HG03558 (cell line): ENCODE measurements around the gene FAM13A.
A peak's percentile ranks its signal among the peaks of the same experiment; 100 is the strongest.

ENCODE experiments used
- ATAC-seq: cut with Tn5 transposase; IDR thresholded peaks from one replicate; pipeline ENCODE4 v1.9.1; 2021; ENCODE audit warnings: moderate number of reproducible peaks; ENCODE audit not compliant: unreplicated experiment; ENCODE audit errors: extremely low read depth

Gene FAM13A

DNA sequence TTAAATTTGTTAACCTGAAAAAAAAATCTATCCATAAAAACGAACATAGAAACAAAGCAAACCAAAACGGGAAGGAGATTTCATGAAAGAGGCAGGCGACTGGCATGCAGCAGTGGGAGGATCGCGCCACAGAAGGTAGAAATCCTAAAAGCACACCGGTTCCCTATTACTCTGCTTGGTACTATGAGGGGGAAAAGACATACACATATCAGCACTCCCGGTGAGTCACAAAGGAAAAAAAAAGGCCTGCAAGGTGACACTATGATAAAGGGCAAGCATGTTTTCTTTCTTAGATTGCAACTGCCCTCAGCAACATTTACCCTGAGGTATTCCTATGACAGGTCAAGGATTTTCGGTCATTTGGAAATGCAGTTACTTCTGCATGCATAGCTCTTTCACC is 298.7 kb downstream of the FAM13A start:
- ATAC-seq: no peak

DNA sequence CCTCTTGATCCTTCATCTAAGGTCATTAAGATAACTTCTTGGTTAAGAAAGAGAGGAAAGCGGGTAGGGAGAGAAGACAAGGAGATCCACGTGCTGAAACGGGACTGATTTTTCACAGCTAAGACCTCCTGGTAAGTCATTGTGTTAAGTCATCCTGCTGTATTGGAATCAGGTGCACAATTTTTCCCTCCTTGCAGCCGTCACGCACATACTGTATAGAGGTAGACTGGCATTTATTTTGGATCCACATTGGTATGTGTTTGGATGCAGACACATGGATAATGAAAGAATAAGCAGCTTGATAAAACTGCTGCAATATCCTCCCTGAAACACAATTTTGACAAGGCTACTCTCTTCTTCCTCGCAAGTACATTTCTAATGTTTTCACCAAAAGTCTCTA is 299.2 kb downstream of the FAM13A start:
- no peak for ATAC-seq

DNA sequence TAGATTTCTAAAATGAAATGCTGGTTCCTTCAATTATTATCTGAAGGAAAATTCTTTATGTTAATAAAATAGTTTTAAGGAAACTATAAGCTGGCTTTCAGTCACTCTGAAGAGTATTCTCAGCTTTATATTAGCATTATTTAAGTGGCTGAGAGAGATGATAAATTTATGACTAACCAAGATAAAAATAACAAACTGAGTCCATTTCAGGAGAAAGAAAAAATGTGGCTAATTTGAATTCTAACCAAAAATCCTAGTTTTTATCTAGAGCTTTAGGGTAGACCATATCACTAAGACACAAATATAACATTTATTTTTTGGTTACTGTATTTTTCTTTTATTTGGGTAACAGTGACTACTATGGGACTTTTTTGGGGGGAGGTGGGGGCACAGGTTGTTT is 299.9 kb downstream of the FAM13A start:
- no peak for ATAC-seq

DNA sequence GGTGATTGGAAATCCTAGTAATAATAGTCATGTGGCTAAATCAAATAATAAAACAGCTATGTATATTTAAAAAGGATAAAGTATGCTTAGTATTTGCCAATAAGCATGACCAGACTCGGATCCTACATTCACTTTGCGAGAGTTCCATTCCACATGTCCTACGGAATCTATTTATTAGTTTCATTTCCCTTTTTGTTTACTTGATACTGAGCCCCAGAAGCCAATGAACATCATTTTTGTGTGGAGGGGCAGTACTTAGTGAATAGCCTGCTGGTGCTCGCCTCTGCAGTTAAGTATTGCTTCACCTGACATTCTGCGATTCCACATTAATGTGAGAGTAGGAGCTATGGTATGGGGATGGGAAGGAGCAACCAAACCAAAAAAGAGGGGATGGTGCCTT is 300.8 kb downstream of the FAM13A start:
- ATAC-seq: no peak

DNA sequence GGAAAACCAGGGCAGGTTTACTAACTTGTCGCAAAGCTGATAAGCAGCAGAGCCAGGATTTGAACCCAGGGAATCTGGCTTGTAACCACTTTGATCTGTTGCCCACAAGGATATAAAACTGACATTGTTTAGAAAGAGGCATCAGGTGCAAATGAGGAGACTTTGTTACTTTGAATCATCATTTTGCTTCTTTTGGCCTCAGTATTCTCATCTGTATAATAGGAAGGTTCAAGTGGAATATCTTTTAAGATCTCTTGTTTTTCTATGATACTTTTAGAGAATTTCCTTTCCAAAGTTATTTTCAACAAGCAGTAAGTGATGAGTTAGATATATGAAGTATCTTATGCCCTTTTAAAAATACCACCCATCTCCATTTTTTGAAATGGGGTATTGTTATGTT is 301.5 kb downstream of the FAM13A start:
- no peak for ATAC-seq

DNA sequence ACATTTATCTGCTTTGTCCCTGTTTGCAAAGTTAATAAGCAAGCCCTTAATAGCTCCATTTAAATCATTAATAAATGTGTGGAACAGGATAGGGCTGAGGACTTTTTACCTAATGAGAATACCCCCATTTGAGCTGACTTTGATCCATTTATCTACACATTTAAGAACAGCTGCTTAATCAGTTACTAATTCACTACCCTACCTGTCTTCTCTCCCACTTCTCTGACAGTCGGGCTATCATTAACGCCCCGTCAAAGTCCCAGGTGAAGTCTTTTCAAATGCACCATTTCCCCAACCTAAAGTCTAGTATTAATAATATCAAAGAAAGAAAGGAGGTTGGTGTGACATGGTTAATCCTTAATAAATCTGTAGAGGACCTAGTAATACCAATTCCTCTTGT is 302.2 kb downstream of the FAM13A start:
- no peak for ATAC-seq

DNA sequence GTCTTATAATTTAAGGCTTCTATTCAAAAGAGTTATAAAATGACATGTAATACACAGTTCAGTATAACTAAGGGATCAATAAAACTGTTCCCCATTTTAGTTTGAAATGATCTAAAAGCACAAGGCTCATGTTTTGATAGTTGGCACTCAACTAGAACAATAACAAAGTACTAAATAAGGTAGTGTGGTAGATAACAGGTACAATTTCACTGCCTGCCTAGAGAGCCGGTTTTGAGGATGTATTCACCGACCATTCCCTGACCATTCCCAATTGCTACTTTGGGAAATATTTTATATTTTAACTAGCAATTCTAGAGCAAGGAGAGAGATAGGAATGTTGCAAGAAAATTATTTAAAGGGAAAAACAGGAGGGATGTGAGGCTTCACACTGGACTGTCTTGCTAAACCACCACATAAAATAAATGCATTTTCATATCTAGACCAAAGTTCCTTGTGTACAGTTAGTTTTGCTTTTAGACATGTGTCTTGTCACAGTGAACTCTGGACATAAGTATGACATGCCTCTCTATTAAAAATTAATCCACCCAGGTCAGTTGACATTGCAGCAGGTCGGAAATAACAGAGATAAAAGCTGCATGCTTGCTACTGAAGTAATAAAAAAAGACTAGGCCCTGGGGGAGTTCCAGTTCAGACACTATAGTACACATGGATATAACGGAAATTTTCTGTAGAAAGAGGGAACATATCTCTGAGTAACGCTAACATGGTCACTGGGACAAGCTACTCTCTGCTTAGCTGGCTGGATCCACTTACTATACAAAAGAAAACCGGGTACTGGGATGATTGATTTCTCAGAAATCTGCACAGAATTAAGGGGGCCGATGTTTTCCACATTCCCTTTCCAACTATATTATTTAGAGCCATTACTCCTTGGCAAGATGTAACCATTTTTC is 303.1 kb downstream of the FAM13A start:
- ATAC-seq: no peak

DNA sequence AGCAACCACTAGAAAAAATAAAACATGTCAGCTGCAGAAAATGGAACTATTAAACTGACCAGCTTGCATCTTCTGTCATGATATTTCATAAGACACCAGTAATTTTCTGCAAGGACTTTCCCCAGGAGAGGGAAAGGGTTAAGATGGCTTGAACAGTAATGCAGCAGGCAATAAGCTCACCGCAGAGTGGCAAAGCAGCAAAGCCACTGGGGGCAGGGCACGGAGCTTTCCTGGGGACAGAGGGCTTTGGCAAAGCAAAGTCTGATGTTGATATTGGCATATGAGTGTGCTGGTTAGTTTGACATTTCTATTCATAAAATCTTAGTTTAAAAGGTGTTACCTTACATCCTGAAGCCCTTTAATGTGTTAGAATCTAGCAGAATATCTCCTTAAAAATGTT is 304.2 kb downstream of the FAM13A start:
- ATAC-seq: no peak

DNA sequence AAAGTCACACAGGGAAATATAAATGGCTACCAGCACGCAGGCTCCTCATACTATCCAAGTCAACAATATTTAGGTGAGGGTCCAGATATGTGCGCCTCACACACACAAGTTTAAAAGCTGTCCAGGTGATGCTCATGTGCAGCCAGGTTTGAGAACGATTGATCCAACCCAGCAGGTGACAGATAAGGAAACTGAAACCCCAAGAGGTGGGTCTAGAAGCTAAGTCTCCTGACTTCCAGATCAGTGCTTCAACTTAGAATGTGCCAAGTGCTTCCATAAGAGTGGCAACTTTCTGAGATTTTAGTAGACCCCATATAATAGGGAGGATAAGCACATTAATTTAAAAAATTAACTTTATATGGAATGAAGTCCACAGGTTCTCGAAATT is 304.9 kb downstream of the FAM13A start:
- ATAC-seq: no peak

DNA sequence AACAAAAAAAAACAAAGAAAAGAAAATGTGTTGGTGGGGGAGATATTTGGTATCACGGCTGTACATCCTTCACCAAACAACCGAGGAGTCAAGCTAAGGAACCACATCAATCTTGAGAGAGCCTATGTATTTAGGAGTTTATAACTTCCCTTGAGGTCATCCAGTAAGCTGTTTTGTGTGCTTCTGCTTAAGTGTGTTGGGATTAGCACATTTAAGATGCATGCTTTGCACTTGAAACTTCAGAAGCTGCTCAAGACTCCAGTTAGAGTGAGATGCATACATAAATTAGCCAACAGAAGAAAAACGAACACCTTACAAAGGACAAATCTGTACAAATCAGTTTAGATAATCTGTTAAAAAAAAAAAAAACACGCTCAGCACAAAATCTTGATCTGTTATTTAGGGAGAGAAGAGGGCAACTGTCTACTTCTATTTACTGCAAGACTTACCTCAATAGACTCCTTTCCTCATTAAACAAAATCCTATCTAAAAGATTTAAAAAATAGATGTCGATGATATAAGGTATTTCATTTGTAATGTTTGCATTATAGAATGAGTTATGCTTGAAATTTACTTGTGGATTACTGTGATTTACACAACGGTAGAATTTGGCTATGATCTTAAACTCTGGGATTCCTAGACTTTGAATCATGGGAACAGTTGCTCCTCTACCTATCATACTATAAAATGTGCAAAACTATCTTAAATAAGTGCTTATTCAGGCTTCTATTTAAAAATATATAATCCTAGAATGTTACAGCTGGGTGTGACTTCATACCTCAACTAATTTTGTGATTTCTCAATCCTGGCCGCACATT is 305.5 kb downstream of the FAM13A start:
- ATAC-seq: no peak

DNA sequence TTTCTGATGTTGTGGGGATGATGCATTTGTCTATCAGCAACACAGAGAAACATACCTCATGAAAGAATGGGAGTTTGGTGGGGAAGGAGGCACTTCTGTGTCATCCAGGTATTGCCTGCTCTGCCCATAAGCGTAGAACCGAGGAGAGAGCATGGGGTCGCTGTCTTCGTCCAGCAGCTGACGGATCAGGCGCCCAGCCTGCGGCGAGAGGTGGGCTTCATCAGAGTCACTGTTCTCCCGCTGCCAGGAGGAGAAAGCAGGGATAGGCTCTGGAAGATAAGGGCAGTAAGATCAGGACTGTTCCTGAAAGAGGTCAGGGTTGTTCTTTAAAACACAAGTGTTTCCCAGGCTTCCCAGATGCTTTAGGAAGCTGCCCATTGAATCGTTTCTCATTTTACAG is 306.6 kb downstream of the FAM13A start:
- ATAC-seq: no peak

DNA sequence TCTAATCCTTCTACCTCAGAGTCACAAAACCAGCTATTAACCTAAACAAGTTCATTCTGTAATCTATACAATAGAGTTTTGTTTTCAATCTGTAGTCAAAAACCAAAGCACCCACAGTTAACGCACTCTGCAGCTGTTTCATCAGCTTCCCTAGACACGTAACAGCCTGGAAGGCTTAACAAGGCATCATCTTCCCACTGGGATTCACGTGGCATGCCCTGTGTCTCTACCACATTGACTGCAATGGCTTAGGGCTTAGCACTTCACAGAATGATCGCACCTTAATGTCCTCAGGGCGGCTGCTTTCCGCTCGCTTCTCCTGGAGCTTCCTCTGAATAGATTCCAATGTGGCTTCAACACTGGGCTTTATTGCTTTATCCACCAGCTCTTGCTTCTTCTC is 309.6 kb downstream of the FAM13A start:
- ATAC-seq: no peak

DNA sequence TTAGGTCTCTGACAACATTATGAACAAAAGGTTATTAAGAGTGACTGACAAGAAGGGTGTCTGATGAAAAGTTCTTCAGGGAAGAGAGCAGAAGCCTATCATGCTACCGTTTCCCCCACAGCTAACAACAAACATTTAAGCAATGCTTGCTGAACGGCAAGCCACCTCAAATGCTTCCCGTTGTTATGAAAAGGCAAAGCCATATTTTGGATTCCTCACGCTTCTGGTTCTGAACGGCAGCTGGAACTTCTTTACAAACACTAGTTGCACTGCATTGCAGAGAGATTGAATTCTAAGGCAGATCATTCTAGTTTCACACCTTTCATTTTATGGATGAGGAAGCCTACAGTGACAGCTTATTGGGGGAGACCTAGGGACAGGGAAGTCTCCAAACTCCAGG is 310.8 kb downstream of the FAM13A start:
- ATAC-seq: no peak

DNA sequence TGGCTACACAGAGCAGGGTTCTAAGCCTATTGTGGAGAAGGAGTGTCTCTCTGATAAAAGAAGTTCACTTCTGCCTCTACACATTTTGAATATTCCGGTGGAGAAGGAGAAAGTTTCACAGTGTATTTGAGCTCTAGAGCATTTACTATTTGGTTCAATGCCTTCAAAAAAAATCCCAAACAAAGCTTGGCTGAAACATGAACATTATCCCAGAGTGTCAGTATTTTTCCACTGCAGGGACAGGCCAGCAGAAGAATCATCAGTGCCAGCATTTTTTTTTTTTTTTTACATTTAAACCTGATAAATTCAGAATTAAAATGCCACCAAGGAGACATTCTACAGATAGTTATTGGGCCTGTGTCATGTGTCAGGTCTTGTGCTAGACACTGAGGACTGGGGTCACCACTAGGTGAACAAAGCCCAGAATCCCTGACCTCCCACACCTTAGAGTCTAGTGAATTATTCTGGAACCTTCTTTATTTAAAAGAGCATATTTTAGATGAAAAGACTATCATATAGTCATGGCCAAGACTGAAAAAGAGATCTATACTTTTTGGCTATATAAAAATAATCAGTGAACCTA is 311.3 kb downstream of the FAM13A start:
- ATAC-seq: no peak

DNA sequence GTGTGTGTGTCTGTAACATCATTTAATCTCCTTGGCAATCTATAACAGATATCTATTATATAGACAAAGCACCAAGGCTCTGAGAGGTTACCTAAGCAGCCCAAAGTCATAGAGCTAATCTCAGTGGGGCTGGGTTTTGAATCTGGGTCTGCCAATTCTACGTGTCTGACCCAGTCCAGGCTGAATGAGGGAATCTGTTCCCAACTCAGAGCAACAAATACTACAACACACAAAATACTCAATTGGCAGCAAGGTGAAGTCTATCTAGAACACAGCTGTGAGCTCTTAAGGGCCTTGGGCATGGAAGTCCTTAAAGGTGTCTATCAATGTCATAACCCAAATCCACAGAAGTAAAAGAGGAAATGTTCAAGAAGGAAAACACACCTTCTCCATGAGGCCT is 311.8 kb downstream of the FAM13A start:
- ATAC-seq: no peak

DNA sequence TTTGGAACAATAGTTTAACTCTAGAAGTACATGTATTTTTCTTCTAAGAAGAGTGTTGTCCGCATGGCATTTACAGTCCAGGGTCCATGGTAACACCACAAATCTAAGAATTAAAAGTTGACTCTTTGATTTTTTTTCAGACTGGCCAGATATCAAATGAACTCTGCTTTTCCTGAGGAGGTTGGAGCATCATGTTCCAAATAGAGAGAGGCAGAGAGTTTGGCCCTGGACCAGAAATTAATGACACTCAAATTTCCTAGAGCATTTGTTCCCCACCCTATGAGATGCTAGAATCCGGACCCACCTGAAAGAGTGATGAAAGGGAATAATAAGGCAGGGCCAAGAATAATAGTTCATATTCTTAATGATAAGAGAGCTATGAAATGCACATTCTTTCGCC is 312.4 kb downstream of the FAM13A start:
- no peak for ATAC-seq

DNA sequence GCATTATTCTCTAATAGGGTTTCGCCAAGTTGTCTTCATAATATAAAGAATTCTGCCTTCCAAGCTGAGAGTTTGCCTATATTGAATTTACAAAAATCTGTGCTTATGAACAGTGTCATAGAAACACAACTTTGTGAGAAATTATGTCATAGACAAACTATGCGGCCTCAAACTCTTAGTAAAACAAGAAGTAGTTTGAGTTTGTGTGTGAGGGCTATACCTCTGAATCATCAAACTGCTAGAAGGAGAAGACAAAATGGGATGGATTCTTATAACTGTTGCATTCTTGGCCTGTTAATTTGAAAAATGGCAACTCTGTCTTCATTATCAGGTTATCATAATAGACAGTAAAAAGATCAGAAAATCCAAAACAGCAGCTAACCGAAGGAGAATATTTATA is 313.3 kb downstream of the FAM13A start:
- ATAC-seq: no peak

DNA sequence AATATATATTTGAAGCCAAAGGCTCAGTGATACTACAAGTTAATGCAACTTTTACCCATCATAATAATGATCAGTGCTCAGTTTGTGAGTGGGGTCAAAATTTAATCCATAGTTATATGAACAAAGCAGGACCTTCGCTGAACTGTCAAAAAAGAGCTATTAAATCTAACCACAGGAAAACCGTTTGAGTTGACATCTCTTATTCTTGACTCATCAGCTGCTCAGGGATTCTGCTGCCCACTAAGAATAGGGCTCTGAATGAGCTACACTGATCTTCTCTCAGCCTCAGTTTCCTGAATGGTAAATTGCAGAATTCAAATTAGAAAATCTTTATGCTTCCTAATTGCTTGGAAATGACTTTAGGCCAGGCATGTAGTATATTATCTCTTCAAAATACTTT is 314.4 kb downstream of the FAM13A start:
- no peak for ATAC-seq

DNA sequence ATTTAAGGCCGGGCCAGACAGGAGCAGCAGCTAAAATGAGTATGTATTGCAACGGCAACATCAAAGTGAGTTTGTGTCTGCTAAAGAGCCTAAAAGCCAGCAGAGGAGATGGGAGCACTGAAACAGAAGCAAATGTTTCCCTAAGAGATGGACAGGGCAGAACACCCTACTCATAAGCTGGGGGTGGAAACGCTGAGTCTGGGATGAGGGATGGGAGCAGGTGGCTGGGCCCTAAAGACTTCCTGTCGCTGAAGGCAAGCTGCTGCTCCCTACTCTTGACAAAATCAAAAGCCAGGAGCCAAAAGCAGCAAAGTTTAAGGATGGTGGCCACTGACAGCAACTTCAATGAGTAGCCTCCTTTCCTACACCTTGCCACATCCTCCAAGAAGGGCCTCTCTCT is 318.8 kb downstream of the FAM13A start:
- ATAC-seq: no peak

DNA sequence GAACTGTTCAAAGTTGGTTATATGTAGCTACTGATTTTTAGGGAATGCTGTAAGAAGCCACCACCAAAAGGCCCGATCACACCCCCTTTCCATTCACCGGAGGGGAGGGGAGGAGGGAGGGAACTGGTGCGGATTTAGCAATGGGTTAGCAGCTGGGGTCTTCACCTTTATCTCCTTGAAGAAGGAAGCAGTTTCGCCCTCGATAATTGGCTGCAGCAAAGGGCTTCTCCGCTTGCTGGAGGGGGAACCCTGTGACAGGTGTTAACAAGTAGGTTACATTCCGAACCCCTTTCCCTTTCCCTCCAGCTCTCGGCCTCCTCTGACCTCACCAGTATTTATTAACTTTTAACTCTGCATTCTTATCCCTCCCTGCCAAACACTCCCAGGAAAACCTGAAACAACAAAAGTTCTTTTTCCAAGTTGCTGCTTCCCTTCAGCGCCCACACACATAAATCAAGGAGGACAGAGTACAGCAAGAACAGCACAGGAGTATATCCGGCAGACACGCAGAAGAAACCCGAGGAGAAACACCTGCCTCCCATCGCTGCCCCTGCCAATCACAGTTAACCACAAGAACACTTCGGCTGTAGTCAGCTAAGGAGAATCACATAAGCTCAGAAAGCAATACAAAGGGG is 319.6 kb downstream of the FAM13A start:
- ATAC-seq: peak; percentile 92

DNA sequence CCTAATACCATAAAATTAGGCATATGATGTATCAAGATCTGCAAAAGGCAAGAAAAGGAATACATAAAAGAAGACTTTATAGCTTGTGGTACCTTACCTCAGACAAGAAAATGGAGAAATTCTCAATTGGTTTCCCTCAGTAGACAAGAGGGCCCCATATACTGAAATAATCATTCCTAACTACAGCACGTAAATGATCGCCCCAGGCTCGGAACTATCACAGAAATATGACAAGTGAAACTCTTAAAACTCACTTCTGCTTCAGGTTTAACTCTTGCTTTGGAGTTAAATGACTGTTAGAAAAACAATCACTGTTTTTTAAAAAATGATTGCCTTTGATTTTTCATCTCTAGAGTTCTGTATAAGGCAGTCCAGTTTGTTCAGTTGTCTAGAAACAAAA is 320.7 kb downstream of the FAM13A start:
- ATAC-seq: no peak
